ENCODE results near the gene OR5W2.
"Not testable (repeated sequence)": the region's sequence is repeated elsewhere in the genome, so short reads cannot be mapped to it uniquely, and the experiment has no call there.

The OR5W2 gene

GRCh38 chr11:55914482-55914881, at the start of gene OR5W2:
OR5W2 (minus strand) TSS chr11:55914582; CDS start chr11:55914582, 0 bp downstream.
- no peaks in the 10 kb centered on the region for H3K36me3 ChIP-seq (ENCODE audit: control insufficient read depth, insufficient read depth, low read length)
- H3K27ac ChIP-seq (ENCODE audit: low read depth, low read length), result no peak within 1 kb of the TSS
- peaks cover 48% of the 10 kb centered on the region for H3K9me3 ChIP-seq (ENCODE audit: control insufficient read depth, insufficient read depth, low read length)
- no peak within 1 kb of the TSS for H3K9ac ChIP-seq (ENCODE audit: low read depth, low read length)
- H3K4me3 ChIP-seq (ENCODE audit: low read depth, low read length), result no peak within 1 kb of the TSS
- H3K27me3 ChIP-seq (ENCODE audit: control insufficient read depth, insufficient read depth, low read length), result no peaks in the 10 kb centered on the region
- H3K4me1 ChIP-seq (ENCODE audit: control insufficient read depth, insufficient read depth, low read length), result no peaks in the 10 kb centered on the region

GRCh38 chr11:55956521-55956920, 42.1 kb upstream of the OR5W2 start:
- peaks cover 7% of the 10 kb centered on the region; the same call in 1 of the 2 replicates for H3K9me3 ChIP-seq (ENCODE audit: control insufficient read depth, insufficient read depth, low read length)
- H3K4me1 ChIP-seq (ENCODE audit: control insufficient read depth, insufficient read depth, low read length), result no peaks in the 10 kb centered on the region
- H3K9ac ChIP-seq (ENCODE audit: low read depth, low read length), result no peak overlapping the region
- H3K27me3 ChIP-seq (ENCODE audit: control insufficient read depth, insufficient read depth, low read length), result no peaks in the 10 kb centered on the region
- H3K36me3 ChIP-seq (ENCODE audit: control insufficient read depth, insufficient read depth, low read length), result no peaks in the 10 kb centered on the region
- no peak overlapping the region for H3K27ac ChIP-seq (ENCODE audit: low read depth, low read length)
- no peak overlapping the region for H3K4me3 ChIP-seq (ENCODE audit: low read depth, low read length)

GRCh38 chr11:55949330-55949729, 34.9 kb upstream of the OR5W2 start:
- Histone ChIP-seq H3K27ac (ENCODE audit: low read depth, low read length) (no peak overlapping the region), H3K27me3 (ENCODE audit: control insufficient read depth, insufficient read depth, low read length) (no peaks in the 10 kb centered on the region), H3K9ac (ENCODE audit: low read depth, low read length) (no peak overlapping the region), H3K36me3 (ENCODE audit: control insufficient read depth, insufficient read depth, low read length) (no peaks in the 10 kb centered on the region), H3K9me3 (ENCODE audit: control insufficient read depth, insufficient read depth, low read length) (0 out of 2 replicates have a peak, but pooled peaks cover 3% of the 10 kb centered on the region), H3K4me3 (ENCODE audit: low read depth, low read length) (no peak overlapping the region), H3K4me1 (ENCODE audit: control insufficient read depth, insufficient read depth, low read length) (no peaks in the 10 kb centered on the region)

GRCh38 chr11:55942785-55943392, 28.5 kb upstream of the OR5W2 start:
- Histone ChIP-seq H3K27me3 (ENCODE audit: control insufficient read depth, insufficient read depth, low read length) (no peaks in the 10 kb centered on the region), H3K4me1 (ENCODE audit: control insufficient read depth, insufficient read depth, low read length) (no peaks in the 10 kb centered on the region), H3K9ac (ENCODE audit: low read depth, low read length) (no peak overlapping the region), H3K4me3 (ENCODE audit: low read depth, low read length) (no peak overlapping the region), H3K36me3 (ENCODE audit: control insufficient read depth, insufficient read depth, low read length) (no peaks in the 10 kb centered on the region), H3K9me3 (ENCODE audit: control insufficient read depth, insufficient read depth, low read length) (0 out of 2 replicates have a peak, but pooled peaks cover 3% of the 10 kb centered on the region), H3K27ac (ENCODE audit: low read depth, low read length) (no peak overlapping the region)

GRCh38 chr11:55936300-55936699, 21.9 kb upstream of the OR5W2 start, which contains the start of gene OR5I1:
OR5I1 (minus strand) TSS chr11:55936400; CDS start chr11:55936400, 0 bp downstream.
- Histone ChIP-seq H3K4me3 (ENCODE audit: low read depth, low read length) (no peak within 1 kb of the TSS), H3K36me3 (ENCODE audit: control insufficient read depth, insufficient read depth, low read length) (no peaks in the 10 kb centered on the region), H3K9ac (ENCODE audit: low read depth, low read length) (no peak within 1 kb of the TSS), H3K27me3 (ENCODE audit: control insufficient read depth, insufficient read depth, low read length) (no peaks in the 10 kb centered on the region), H3K9me3 (ENCODE audit: control insufficient read depth, insufficient read depth, low read length) (peaks cover 14% of the 10 kb centered on the region; the same call in 1 of the 2 replicates), H3K27ac (ENCODE audit: low read depth, low read length) (no peak within 1 kb of the TSS), H3K4me1 (ENCODE audit: control insufficient read depth, insufficient read depth, low read length) (no peaks in the 10 kb centered on the region)

- H3K36me3 ChIP-seq (ENCODE audit: control insufficient read depth, insufficient read depth, low read length), result no peaks in the 10 kb centered on the region
- H3K4me1 ChIP-seq (ENCODE audit: control insufficient read depth, insufficient read depth, low read length), result no peaks in the 10 kb centered on the region
- no peak overlapping the region for H3K9ac ChIP-seq (ENCODE audit: low read depth, low read length)
- no peak overlapping the region for H3K27ac ChIP-seq (ENCODE audit: low read depth, low read length)
- no peak overlapping the region for H3K4me3 ChIP-seq (ENCODE audit: low read depth, low read length)
- no peaks in the 10 kb centered on the region for H3K27me3 ChIP-seq (ENCODE audit: control insufficient read depth, insufficient read depth, low read length)
- H3K9me3 ChIP-seq (ENCODE audit: control insufficient read depth, insufficient read depth, low read length), result peaks cover 49% of the 10 kb centered on the region
Observed at GRCh38 chr11:55920537-55920936, 6.2 kb upstream of the OR5W2 start.

- Histone ChIP-seq H3K27me3 (ENCODE audit: control insufficient read depth, insufficient read depth, low read length) (no peaks in the 10 kb centered on the region), H3K36me3 (ENCODE audit: control insufficient read depth, insufficient read depth, low read length) (no peaks in the 10 kb centered on the region), H3K4me3 (ENCODE audit: low read depth, low read length) (no peak overlapping the region), H3K9me3 (ENCODE audit: control insufficient read depth, insufficient read depth, low read length) (peaks cover 66% of the 10 kb centered on the region), H3K27ac (ENCODE audit: low read depth, low read length) (no peak overlapping the region), H3K9ac (ENCODE audit: low read depth, low read length) (no peak overlapping the region), H3K4me1 (ENCODE audit: control insufficient read depth, insufficient read depth, low read length) (no peaks in the 10 kb centered on the region)
Observed at GRCh38 chr11:55902308-55902707, 12.1 kb downstream of the OR5W2 start.

- Histone ChIP-seq H3K27ac (ENCODE audit: low read depth, low read length) (no peak overlapping the region), H3K4me1 (ENCODE audit: control insufficient read depth, insufficient read depth, low read length) (no peaks in the 10 kb centered on the region), H3K4me3 (ENCODE audit: low read depth, low read length) (no peak overlapping the region), H3K9ac (ENCODE audit: low read depth, low read length) (no peak overlapping the region), H3K9me3 (ENCODE audit: control insufficient read depth, insufficient read depth, low read length) (peaks cover 40% of the 10 kb centered on the region), H3K27me3 (ENCODE audit: control insufficient read depth, insufficient read depth, low read length) (no peaks in the 10 kb centered on the region), H3K36me3 (ENCODE audit: control insufficient read depth, insufficient read depth, low read length) (no peaks in the 10 kb centered on the region)
Observed at GRCh38 chr11:55895216-55895615, 19.2 kb downstream of the OR5W2 start.

- not testable (repeated sequence) for H3K36me3 ChIP-seq (ENCODE audit: control insufficient read depth, insufficient read depth, low read length); H3K27me3 ChIP-seq (ENCODE audit: control insufficient read depth, insufficient read depth, low read length)
Observed at GRCh38 chr11:55885481-55885880, 28.9 kb downstream of the OR5W2 start.

GRCh38 chr11:55884995-55885394, 29.4 kb downstream of the OR5W2 start:
- H3K27ac ChIP-seq (ENCODE audit: low read depth, low read length), result not testable (repeated sequence)

More at GRCh38 chr11:55885481-55885880, 28.9 kb downstream of the OR5W2 start:
- H3K27ac ChIP-seq (ENCODE audit: low read depth, low read length); H3K4me3 ChIP-seq (ENCODE audit: low read depth, low read length); H3K9ac ChIP-seq (ENCODE audit: low read depth, low read length); H3K4me1 ChIP-seq (ENCODE audit: control insufficient read depth, insufficient read depth, low read length): not testable (repeated sequence)
- peaks cover 17% of the 10 kb centered on the region for H3K9me3 ChIP-seq (ENCODE audit: control insufficient read depth, insufficient read depth, low read length)

GRCh38 chr11:55882997-55883396, 31.4 kb downstream of the OR5W2 start, which contains the start of gene TRIM51:
TRIM51 (plus strand) TSS chr11:55883297; CDS start chr11:55885429, 2,132 bp downstream.
- not testable (repeated sequence) for H3K27me3 ChIP-seq (ENCODE audit: control insufficient read depth, insufficient read depth, low read length); H3K36me3 ChIP-seq (ENCODE audit: control insufficient read depth, insufficient read depth, low read length); H3K9ac ChIP-seq (ENCODE audit: low read depth, low read length); H3K4me3 ChIP-seq (ENCODE audit: low read depth, low read length); H3K4me1 ChIP-seq (ENCODE audit: control insufficient read depth, insufficient read depth, low read length); H3K27ac ChIP-seq (ENCODE audit: low read depth, low read length)
- peaks cover 22% of the 10 kb centered on the region for H3K9me3 ChIP-seq (ENCODE audit: control insufficient read depth, insufficient read depth, low read length)

More at GRCh38 chr11:55884995-55885394, 29.4 kb downstream of the OR5W2 start:
- not testable (repeated sequence) for H3K27me3 ChIP-seq (ENCODE audit: control insufficient read depth, insufficient read depth, low read length); H3K36me3 ChIP-seq (ENCODE audit: control insufficient read depth, insufficient read depth, low read length); H3K4me1 ChIP-seq (ENCODE audit: control insufficient read depth, insufficient read depth, low read length); H3K9ac ChIP-seq (ENCODE audit: low read depth, low read length); H3K4me3 ChIP-seq (ENCODE audit: low read depth, low read length)
- peaks cover 20% of the 10 kb centered on the region for H3K9me3 ChIP-seq (ENCODE audit: control insufficient read depth, insufficient read depth, low read length)

Measured in HUES48 (cell line).